GM21367 (cell line): ENCODE data around the gene BOLA2B.
A peak's percentile ranks its signal among the peaks of the same experiment; 100 is the strongest.
"Not testable (repeated sequence)": the region's sequence is repeated elsewhere in the genome, so short reads cannot be mapped to it uniquely, and the experiment has no call there.

Source experiments
- ATAC-seq: cut with Tn5 transposase; IDR thresholded peaks from one replicate; pipeline ENCODE4 v1.9.1; 2021; ENCODE audit not compliant: unreplicated experiment

BOLA2B gene

DNA sequence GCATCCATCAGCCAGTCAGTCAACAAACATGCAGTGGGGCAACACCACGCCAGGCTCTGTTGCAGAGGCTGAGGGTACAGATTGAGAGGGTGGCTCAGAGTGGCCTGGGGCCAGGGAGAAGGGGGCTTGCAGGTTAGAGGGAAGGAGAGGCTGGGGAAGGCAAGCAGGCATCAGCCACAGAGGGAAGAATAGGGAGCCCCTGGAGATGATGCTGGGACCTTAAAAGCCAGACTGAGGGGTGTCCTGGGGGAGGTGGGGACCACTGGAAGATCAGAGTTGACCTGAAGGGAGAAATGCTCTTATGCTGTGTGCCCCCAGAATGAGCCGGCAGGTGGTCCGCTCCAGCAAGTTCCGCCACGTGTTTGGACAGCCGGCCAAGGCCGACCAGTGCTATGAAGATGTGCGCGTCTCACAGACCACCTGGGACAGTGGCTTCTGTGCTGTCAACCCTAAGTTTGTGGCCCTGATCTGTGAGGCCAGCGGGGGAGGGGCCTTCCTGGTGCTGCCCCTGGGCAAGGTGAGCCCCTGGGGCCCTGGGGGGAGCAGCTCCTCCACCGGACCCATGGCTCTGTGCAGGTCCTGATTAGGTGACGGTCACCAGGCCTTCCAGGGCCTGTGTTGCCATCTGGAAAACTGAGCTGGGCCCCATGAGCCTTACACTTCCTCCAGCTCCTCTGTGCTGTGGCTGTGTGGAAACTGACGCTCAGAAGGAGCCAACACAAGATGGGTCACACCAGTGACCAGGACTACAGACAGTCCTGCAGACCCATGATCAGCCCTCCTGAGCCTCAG is 8.4 kb downstream of the BOLA2B start:
- ATAC-seq, result no peak

DNA sequence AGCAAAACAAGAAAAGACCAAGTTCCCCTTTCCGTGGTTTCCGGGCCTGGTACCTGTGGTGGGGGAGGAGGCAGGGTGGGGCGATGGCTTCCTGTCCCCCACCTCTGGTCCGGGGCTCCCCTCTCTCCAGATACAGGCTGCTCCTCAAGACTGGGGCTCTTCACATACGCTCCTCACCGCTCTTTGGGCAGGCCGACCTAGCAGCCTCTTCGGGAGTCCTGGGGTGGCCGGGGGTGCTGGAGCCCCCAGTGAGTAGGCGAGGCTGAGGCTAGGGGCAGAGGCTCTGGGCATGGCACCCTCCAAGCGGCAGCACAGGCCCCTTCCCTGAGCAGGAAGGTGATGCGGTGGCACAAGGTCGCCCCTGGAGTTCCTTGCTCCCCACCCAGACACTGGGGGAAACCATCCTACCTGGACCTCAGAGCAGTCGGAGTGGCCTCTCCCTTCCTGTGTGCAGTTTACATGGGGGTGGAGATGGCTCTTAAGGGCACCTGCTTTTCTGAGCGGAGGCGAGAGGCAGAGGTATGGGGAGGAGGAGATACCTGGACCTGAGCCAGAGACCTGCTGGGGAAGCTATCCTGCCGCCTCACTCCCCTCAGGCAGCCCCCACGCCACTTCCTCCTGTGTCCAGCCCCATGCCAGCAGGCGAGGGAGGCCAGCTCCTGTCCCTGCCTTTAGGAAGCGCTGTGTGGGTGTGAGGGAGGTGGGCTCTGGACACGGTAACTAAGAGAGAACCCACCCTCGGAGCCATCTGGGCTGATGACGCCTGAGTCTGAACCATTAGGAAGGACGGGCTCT is 9.2 kb downstream of the BOLA2B start:
- ATAC-seq, result peak; percentile 15

DNA sequence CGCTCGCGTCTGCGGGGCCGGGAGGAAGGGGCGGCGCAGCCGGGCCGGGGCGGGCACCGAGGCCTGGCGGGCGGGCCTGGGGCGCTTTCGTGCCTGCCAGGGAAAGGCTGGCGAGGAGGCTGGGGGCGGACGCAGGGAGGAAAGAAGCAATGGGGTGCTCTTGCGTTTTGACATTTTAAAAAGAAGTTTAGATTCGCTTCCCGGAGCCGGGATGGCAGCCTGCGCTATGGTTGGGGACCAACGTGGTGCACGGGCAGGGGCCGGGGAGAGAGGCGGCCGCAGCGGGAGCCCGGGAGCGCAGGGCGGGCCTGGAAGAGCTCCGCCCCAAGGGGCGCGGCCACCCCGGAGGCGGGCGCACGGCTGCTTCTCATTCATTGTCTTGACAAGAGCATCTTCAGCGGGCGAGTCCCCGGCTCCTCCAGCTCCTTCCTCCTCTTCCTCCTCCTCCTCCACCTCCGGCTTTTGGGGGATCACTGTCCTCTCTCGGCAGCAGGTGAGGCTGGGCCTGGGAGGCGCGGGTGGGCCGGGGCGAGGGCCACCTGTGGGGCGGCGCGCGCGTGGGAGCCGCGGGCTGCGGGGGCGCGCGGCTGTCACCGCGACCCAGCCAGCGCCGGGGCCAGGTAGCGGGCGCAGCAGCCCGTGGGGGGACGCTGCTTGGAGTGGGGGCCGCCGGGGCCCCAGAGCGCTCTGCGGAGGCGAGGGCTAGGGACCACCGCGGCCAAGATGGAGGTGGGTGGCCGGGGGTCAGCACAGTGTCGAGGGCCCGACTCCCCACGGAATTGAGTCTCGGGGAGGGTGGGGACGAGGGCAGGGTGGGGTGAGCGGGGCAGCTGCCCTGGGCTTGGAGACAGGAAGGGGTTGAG is 10.0 kb downstream of the BOLA2B start, which contains the start of gene CORO1A:
CORO1A (plus strand) TSS at position 370 of the 863 bp plus-strand sequence. CDS start 1,608 bp downstream, outside the sequence.
- ATAC-seq, result peak; percentile 35

DNA sequence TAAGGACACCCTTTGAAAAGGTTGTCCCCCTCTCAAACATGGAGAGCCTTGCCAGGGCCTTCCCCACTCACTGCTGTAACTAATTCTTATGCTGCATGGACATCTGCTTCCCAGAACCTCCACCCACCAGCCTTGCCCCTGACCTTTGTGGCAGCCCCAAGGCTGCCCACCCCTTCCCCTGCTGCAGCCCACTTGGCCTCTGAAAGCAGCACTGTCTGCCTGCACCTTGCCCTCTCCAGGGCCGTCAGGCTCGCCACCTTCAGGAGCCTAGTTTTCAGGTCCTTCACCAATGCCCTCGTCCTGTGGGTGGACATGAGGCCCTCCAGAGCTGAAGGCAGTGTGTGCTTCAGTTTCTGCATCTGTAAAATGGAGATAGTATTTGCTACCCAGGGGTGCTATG is 12.7 kb downstream of the BOLA2B start:
- no peak for ATAC-seq

DNA sequence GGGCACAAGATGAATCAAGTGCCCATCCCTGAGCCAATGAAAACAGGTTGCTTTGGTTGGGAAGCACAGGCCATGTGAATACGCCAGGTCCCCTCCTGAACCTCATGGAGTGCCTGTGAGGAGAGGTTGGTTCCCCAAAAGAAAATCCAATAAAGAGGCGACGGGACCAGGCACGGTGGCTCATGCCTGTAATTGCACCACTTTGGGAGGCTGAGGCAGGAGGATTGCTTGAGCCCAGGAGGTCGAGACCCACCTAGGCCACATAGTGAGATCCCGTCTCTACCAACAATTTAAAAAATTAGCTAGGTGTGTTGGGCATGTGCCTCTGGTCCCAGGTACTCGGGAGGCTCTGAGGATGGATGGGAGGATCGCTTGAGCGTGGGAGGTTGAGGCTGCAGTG is 13.5 kb downstream of the BOLA2B start:
- no peak for ATAC-seq

DNA sequence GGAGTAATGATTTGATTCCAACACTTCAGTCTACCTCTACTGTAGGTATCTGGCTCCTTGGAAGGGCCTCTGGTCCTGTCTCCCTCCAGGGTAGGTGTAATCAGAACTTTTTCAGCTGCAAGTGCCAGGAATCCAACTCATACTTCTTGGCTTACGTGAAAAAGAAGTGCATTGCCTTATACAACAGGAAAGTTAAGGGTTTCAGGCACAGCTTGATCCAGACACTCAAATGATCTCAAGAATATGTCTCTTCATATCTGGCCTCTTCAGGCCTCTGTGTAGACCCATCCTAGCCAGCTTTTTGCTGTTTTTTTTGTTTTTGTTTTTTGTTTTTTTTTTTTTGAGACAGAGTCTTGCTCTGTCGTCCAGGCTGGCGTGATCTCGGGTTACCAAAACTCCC is 14.3 kb downstream of the BOLA2B start:
- no peak for ATAC-seq

DNA sequence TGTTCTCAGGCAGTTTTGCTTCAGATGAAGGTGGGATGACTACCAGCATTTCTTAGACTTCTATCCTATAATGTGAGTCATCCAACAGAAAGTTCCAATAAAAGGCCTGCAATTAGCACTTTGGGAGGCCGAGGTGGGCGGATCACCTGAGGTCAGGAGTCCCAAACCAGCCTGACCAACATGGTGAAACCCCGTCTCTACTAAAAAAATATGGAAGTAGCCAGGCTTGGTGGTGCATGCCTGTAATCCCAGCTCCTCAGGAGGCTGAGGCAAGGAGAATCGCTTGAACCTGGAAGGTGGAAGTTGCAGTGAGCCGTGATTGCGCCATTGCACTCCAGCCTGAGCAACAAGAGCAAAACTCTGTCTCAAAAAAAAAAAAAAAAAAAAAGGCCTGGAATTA is 16.6 kb downstream of the BOLA2B start:
- not testable (repeated sequence) for ATAC-seq

DNA sequence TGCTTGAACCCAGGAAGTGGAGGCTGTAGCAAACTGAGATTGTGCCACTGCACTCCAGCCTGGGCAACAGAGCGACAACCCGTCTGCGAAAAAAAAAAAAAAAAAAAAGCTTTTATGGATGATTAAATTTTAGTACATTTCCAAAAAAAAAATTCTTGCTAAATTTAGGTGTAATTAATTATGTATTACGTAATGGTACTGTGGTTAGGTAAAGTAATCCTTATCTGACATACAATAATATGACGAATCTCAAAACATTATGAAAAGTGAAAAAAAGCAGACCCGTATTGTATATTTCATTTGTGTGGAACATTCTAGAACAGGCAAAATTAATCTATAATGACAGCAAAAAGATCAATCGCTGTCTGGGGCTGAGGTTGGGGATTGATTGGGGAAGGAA is 20.4 kb downstream of the BOLA2B start:
- ATAC-seq, result no peak

DNA sequence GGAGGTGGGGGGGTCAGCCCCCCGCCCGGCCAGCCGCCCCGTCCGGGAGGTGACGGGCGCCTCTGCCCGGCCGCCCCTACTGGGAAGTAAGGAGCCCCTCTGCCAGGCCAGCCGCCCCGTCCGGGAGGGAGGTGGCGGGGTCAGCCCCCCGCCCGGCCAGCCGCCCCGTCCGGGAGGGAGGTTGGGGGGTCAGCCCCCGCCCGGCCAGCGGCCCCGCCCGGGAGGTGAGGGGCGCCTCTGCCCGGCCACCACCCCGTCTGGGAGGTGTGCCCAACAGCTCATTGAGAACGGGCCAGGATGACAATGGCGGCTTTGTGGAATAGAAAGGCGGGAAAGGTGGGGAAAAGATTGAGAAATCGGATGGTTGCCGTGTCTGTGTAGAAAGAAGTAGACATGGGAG is 23.3 kb downstream of the BOLA2B start:
- not testable (repeated sequence) for ATAC-seq

DNA sequence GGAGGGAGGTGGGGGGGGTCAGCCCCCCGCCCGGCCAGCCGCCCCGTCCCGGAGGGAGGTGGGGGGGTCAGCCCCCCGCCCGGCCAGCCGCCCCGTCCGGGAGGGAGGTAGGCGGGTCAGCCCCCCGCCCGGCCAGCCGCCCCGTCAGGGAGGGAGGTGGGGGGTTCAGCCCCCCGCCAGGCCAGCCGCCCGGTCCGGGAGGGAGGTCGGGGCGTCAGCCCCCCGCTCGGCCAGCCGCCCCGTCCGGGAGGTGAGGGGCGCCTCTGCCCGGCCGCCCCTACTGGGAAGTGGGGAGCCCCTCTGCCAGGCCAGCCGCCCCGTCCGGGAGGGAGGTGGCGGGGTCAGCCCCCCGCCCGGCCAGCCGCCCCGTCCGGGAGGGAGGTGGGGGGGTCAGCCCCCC is 24.1 kb downstream of the BOLA2B start:
- not testable (repeated sequence) for ATAC-seq

DNA sequence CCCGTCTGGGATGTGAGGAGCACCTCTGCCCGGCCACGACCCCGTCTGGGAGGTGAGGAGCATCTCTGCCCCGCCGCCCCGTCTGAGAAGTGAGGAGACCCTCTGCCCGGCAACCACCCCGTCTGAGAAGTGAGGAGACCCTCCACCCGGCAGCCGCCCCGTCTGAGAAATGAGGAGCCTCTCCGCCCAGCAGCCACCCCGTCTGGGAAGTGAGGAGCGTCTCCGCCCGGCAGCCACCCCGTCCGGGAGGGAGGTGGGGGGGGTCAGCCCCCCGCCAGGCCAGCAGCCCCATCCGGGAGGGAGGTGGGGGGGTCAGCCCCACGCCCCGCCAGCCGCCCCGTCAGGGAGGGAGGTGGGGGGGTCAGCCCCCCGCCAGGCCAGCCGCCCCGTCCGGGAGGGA is 24.7 kb downstream of the BOLA2B start:
- not testable (repeated sequence) for ATAC-seq

DNA sequence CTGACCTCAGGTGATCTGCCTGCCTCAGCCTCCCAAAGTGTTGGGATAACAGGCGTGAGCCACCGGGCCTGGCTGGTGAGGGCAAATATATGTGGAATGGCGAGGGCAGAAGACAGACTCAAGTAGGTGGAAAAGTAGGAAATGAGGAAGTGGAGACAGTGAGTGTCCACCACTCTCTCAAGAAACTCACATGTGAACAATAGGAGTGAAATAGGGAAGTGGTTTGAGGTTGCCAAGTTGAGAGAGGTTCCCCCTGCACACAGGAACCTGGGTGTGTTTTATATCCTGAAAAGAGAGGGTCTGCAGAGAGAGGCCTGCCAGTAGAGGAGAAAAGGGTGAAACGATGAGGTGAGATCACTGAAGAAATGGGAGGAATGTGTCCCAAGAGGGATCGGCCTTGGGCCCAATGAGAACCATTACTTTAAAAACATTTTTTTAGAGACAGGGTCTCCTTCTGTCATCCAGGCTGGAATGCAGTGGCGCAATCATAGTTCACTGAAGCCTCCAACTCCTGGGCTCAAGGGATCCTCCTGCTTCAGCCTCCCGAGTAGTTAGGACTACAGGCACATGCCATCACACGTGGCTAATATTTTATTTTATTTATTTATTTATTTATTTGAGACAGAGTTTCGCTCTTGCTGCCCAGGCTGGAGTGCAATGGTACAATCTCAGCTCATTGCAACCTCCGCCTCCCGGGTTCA is 27.1 kb downstream of the BOLA2B start:
- no peak for ATAC-seq

DNA sequence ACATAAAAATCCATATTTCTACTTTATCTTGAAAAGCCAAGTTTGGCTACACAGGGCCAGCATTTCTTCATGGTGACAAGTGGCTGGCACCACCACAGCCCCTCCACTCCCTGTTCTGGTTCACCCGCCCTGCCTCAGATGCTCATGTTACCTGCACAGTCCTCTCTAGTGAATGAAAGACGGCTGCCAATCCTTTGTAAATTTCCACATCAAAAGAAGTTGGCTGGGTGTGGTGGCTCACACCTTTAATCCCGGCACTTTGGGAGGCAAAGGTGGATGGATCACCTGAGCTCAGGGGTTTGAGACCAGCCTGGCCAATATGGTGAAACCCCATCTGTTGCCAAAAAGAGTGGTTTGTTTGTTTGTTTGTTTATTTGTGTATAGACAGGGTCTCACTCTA is 29.9 kb downstream of the BOLA2B start:
- no peak for ATAC-seq

DNA sequence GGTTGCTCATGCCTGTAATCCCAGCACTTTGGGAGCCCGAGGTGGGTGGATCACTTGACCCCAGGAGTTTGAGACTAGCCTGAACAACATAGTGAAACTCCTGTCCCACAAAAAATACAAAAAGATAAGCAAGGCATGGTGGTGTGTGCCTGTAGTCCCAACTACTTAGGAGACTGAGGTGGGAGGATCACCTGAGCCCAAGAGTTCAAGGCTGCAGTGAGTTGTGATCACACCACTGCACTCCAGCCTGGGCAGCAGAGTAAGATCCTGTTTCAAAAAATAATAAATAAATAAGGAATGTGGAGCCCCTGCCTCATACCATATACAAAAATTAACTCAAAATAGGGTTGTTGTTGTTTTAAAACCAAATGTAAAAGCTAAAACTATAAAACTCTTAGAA is 36.3 kb downstream of the BOLA2B start:
- ATAC-seq, result no peak

DNA sequence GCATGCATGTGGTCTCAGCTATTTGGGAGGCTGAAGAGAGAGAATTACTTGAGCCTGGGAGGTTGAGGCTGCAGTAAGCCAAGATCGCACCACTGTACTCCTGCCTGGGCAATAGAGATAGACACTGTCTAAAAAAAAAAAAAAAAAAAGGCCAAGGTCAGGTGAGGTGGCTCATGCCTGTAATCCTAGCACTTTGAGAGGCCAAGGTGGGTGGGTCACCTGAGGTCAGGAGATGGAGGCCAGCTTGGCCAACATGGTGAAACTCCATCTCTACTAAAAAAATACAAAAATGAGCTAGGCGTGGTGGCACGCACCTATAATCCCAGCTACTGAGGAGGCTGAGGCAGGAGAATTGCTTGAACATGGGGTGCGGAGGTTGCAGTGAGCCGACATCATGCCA is 38.3 kb downstream of the BOLA2B start:
- no peak for ATAC-seq

DNA sequence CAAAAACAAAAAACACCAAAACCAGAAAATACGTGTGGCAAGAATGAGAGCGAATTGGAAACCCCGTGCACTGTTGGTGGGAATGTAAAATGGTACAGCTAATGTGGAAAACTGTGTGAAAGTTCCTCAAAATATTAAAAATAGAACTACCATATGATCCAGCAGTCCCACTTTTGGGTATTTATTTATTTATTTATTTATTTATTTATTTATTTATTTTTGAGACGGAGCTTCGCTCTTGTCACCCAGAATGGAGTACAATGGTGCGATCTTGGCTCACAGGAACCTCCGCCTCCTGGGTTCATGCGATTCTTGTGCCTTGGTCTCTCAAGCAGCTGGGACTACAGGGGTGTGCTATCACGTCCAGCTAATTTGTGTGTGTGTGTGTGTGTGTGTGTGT is 40.9 kb downstream of the BOLA2B start:
- no peak for ATAC-seq

DNA sequence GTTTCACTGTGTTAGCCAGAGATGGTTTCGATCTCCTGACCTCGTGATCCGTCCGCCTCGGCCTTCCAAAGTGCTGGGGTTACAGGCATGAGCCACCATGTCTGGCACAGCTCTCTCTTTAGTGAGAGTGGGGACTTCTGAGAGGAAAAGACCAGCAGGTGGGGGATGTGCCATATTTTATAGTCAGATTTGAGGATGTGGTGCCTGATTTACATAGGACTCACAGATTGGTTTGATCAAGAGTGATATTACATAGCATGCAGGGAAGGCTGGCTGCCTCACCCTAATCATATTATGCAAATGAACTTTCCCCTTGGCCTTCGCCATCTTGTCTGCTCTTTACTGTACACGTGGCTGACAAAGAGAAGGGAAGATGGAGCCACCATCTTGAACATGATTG is 42.4 kb downstream of the BOLA2B start:
- ATAC-seq, result no peak

DNA sequence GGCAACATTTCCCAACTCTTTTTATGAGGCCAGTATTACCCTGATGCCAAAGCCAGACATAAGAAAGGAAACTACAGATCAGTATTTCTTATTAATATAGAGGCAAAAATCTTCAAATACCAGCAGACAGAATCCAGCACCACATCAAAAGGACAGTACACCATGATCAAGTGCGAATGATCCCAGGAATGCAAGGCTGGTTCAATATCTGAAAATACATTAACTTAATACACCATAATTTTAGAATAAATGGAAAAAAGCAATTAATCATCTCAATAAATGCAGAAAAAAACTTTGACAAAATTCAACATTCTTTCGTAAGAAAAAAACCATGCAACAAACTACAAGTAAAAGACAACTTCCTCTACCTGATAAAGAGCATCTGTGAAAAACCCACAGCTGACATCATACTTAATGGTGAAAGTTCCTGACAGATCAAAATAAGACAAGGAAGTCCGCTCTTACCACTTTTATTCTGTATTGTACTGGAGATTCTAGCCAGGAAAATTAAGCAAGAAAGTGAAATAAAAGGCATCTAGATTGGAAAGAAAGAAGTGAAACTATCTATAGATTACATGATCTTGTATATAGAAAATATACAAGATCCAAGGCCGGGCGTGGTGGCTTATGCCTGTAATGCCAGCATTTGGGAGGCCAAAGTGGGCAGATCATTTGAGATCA is 44.1 kb downstream of the BOLA2B start:
- no peak for ATAC-seq

DNA sequence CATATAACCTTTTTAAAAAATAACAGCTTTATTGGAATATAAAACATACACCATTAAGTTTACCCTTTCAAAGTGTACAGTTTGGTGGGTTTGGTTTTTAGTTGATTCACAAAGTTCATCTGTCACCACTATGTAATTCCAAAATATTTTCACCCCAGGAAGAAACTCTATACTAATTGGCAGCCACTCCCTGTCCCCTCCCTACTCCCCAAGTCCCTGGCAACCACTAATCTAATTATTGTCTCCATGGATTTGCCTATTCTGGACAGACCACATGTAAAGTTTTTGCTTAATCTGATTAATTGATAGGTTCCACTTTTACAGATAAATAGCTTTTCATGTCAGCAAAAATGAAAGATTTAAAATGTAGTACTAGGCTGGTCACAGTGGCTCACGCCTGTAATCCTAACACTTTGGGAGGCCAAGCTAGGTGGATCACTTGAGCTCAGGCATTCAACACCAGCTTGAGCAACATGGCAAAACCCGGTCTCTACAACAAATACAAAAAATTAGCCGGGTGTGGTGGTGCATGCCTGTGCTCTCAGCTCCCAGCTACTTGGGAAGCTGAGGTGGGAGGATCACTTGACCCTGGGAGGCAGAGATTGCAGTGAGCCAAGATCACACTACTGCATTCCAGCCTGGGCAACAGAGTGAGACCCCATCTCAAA is 45.5 kb downstream of the BOLA2B start:
- no peak for ATAC-seq

DNA sequence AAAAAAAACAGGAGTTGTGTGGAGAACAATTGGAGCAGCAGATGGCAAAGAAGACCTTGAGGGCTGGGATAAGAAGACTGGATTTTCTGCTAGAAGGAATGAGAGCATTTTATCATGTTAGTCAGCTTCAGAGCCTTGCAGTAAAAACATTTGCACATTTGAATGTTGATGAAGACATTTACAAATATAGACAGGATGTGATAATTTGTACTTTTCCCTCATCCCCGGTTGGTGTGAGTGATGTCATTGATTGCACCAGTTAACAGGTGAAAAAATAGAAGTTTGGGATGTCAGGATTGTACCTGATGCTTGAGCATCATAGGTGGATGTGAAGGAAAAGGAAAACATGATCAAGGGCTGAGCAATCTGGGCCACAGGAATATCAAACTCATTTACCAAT is 47.8 kb downstream of the BOLA2B start:
- no peak for ATAC-seq
